ENCODE data around the gene TSC2.

The TSC2 gene

GRCh38 chr16:2072926-2073325 is 25.1 kb downstream of the TSC2 start:
- Histone ChIP-seq H3K4me3 (ENCODE audit: low read length) (no peak overlapping the region), H3K9me3 (ENCODE audit: control insufficient read depth, insufficient read depth, low read length) (no peaks in the 10 kb centered on the region), H3K27ac (ENCODE audit: low read length) (no peak overlapping the region), H3K4me1 (ENCODE audit: control insufficient read depth, insufficient read depth, low read length) (no peaks in the 10 kb centered on the region), H3K27me3 (ENCODE audit: control insufficient read depth, insufficient read depth, low read length) (no peaks in the 10 kb centered on the region), H3K36me3 (ENCODE audit: control insufficient read depth, insufficient read depth, low read length) (peaks cover 17% of the 10 kb centered on the region; the same call in 1 of the 2 replicates)
- WGBS (ENCODE audit: insufficient coverage, insufficient read length), result no CpG with 5 or more reads among the region's 8 CpGs
- no peak for DNase-seq (ENCODE audit: low read depth, low spot score)

DNA sequence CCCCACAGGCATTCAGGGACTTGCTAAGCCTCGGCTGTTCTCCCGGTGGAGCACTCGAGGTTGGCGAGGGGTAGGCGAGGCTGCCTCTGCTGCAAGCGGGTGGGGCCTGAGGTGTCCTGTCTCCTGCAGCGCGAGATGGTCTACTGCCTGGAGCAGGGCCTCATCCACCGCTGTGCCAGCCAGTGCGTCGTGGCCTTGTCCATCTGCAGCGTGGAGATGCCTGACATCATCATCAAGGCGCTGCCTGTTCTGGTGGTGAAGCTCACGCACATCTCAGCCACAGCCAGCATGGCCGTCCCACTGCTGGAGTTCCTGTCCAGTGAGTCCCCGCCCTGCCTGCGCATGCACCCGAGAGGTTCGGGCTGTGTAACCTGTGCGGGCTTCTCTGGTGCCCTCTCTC is 26.3 kb downstream of the TSC2 start:
- H3K27me3 ChIP-seq (ENCODE audit: control insufficient read depth, insufficient read depth, low read length), result no peaks in the 10 kb centered on the region
- H3K27ac ChIP-seq (ENCODE audit: low read length), result no peak overlapping the region
- no CpG with 5 or more reads among the region's 20 CpGs for WGBS (ENCODE audit: insufficient coverage, insufficient read length)
- H3K4me3 ChIP-seq (ENCODE audit: low read length), result no peak overlapping the region
- peaks cover 17% of the 10 kb centered on the region; the same call in 1 of the 2 replicates for H3K36me3 ChIP-seq (ENCODE audit: control insufficient read depth, insufficient read depth, low read length)
- no peak for DNase-seq (ENCODE audit: low read depth, low spot score)
- H3K9me3 ChIP-seq (ENCODE audit: control insufficient read depth, insufficient read depth, low read length), result no peaks in the 10 kb centered on the region
- no peaks in the 10 kb centered on the region for H3K4me1 ChIP-seq (ENCODE audit: control insufficient read depth, insufficient read depth, low read length)

DNA sequence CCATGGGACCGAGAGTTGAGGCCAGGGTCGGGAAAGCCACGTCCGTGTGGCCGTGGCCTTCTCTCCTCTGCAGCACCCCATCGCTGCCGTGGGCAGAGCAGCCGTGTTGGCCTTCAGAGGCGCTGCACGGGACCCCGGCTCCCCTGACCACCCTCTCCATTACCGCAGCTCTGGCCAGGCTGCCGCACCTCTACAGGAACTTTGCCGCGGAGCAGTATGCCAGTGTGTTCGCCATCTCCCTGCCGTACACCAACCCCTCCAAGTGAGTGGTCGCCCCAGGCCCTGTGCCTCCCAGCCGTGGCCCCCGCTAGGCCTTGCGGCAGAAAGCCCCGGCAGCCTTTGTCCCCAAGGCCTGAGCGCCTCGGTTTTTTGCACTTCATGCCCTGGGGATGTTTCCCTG is 27.8 kb downstream of the TSC2 start:
- no peaks in the 10 kb centered on the region for H3K4me1 ChIP-seq (ENCODE audit: control insufficient read depth, insufficient read depth, low read length)
- H3K36me3 ChIP-seq (ENCODE audit: control insufficient read depth, insufficient read depth, low read length), result peaks cover 21% of the 10 kb centered on the region; the same call in 1 of the 2 replicates
- no peak overlapping the region for H3K27ac ChIP-seq (ENCODE audit: low read length)
- no peak overlapping the region for H3K4me3 ChIP-seq (ENCODE audit: low read length)
- WGBS (ENCODE audit: insufficient coverage, insufficient read length), result no CpG with 5 or more reads among the region's 24 CpGs
- no peak for DNase-seq (ENCODE audit: low read depth, low spot score)
- H3K27me3 ChIP-seq (ENCODE audit: control insufficient read depth, insufficient read depth, low read length), result no peaks in the 10 kb centered on the region
- no peaks in the 10 kb centered on the region for H3K9me3 ChIP-seq (ENCODE audit: control insufficient read depth, insufficient read depth, low read length)

DNA sequence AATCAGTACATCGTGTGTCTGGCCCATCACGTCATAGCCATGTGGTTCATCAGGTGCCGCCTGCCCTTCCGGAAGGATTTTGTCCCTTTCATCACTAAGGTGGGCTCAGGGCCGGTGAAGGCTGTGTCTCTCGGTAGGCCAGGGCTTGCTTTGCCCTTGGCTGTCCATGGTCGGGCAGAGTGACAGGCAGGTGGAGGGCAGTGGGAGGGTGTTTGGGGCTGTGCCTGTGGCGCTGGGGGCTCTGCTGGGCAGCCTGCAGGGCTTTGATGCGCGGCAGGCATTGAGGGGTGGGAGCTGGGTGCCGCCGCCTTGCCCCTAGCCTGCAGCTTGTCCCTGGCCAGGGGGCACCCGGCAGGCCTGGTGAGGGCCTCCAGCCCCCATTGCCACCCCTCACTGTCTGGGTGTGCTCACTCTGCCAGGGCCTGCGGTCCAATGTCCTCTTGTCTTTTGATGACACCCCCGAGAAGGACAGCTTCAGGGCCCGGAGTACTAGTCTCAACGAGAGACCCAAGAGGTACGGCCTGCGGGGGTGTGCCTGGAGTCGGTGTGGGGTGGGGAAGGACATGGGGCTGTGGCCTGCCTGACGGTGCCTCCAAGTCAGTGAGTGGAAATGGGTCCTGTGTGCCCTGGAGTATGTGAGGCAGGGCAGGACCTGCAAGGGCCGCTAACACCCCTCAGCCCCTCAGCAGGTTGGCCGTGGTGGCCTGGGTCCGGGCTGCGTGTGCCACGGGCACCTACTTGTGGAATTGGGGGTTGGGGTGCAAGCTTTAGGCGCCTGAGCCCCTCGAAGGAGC is 28.5 kb downstream of the TSC2 start:
- no peaks in the 10 kb centered on the region for H3K4me1 ChIP-seq (ENCODE audit: control insufficient read depth, insufficient read depth, low read length)
- H3K27me3 ChIP-seq (ENCODE audit: control insufficient read depth, insufficient read depth, low read length), result no peaks in the 10 kb centered on the region
- no peak overlapping the region for H3K27ac ChIP-seq (ENCODE audit: low read length)
- no CpG with 5 or more reads among the region's 28 CpGs for WGBS (ENCODE audit: insufficient coverage, insufficient read length)
- H3K9me3 ChIP-seq (ENCODE audit: control insufficient read depth, insufficient read depth, low read length), result no peaks in the 10 kb centered on the region
- H3K36me3 ChIP-seq (ENCODE audit: control insufficient read depth, insufficient read depth, low read length), result peaks cover 19% of the 10 kb centered on the region; the same call in 1 of the 2 replicates
- H3K4me3 ChIP-seq (ENCODE audit: low read length), result no peak overlapping the region
- no peak for DNase-seq (ENCODE audit: low read depth, low spot score)

DNA sequence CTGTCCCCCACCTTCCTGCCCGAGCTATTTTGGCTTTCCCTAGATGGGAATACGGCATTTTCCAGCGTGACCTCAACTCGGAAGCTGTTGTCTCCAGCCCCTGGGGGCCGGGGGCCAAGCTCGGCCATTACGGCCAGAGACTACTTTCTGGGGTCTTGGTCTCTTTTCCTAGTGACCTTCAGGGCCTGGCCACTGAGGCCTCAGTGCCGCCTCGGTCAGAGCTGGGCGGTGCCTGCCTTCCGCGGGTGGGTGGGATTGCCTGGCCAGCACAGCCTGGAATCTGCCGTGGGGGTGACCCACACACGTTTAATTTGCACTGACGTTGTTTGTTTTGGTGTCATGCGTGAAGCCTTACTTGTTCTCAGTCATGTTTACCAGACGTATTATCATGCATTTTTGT is 29.2 kb downstream of the TSC2 start:
- no peak for DNase-seq (ENCODE audit: low read depth, low spot score)
- no peaks in the 10 kb centered on the region for H3K27me3 ChIP-seq (ENCODE audit: control insufficient read depth, insufficient read depth, low read length)
- H3K9me3 ChIP-seq (ENCODE audit: control insufficient read depth, insufficient read depth, low read length), result no peaks in the 10 kb centered on the region
- no peak overlapping the region for H3K4me3 ChIP-seq (ENCODE audit: low read length)
- no peaks in the 10 kb centered on the region for H3K4me1 ChIP-seq (ENCODE audit: control insufficient read depth, insufficient read depth, low read length)
- WGBS (ENCODE audit: insufficient coverage, insufficient read length), result no CpG with 5 or more reads among the region's 17 CpGs
- peaks cover 19% of the 10 kb centered on the region for H3K36me3 ChIP-seq (ENCODE audit: control insufficient read depth, insufficient read depth, low read length)
- no peak overlapping the region for H3K27ac ChIP-seq (ENCODE audit: low read length)

DNA sequence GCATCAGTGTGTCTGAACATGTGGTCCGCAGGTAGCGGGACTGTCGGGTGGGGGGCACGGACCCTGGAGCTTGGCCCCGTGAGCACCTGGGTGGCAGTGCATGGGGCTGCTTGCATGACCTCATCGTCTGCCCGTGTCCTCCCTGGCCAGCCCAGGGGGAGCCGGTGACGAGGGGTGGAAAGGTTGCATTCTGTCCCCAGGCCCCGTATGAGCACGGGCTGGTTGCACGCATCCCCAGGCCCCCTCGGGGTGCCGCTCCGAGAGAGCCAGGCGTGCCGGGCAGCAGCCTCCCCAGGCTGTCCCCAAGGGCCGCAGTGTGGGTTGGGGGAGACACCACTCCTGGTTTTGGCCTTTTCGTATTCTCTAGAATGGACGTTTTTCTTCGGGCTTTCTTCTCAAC is 29.9 kb downstream of the TSC2 start:
- no peaks in the 10 kb centered on the region for H3K9me3 ChIP-seq (ENCODE audit: control insufficient read depth, insufficient read depth, low read length)
- no peaks in the 10 kb centered on the region for H3K27me3 ChIP-seq (ENCODE audit: control insufficient read depth, insufficient read depth, low read length)
- peaks cover 25% of the 10 kb centered on the region for H3K36me3 ChIP-seq (ENCODE audit: control insufficient read depth, insufficient read depth, low read length)
- H3K4me1 ChIP-seq (ENCODE audit: control insufficient read depth, insufficient read depth, low read length), result no peaks in the 10 kb centered on the region
- no peak for DNase-seq (ENCODE audit: low read depth, low spot score)
- H3K4me3 ChIP-seq (ENCODE audit: low read length), result no peak overlapping the region
- WGBS (ENCODE audit: insufficient coverage, insufficient read length), result no CpG with 5 or more reads among the region's 21 CpGs
- no peak overlapping the region for H3K27ac ChIP-seq (ENCODE audit: low read length)

DNA sequence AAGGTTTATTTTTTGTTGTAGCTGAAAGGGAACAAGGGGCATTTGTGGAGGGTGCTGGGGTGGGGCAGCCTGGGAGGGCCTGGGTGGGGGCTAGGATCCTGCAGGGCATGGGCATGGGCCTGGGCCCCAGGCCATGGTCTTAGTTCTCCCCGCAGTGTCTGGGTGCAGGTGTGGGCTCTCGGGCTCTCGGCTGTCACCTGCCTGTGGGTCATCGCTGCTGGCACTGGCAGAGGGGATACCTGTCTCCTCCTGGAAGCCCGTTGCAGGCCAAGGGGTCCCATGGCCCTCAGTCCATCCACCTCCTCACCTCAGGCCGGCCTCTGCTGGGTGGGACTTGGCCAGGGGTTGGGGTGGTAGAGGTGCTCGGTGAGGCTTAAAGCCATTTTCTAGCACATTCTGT is 30.3 kb downstream of the TSC2 start:
- Histone ChIP-seq H3K9me3 (ENCODE audit: control insufficient read depth, insufficient read depth, low read length) (no peaks in the 10 kb centered on the region), H3K4me1 (ENCODE audit: control insufficient read depth, insufficient read depth, low read length) (no peaks in the 10 kb centered on the region), H3K4me3 (ENCODE audit: low read length) (no peak overlapping the region), H3K36me3 (ENCODE audit: control insufficient read depth, insufficient read depth, low read length) (peaks cover 23% of the 10 kb centered on the region), H3K27ac (ENCODE audit: low read length) (no peak overlapping the region), H3K27me3 (ENCODE audit: control insufficient read depth, insufficient read depth, low read length) (no peaks in the 10 kb centered on the region)
- no CpG with 5 or more reads among the region's 7 CpGs for WGBS (ENCODE audit: insufficient coverage, insufficient read length)
- no peak for DNase-seq (ENCODE audit: low read depth, low spot score)

GRCh38 chr16:2078691-2079090 is 30.9 kb downstream of the TSC2 start:
- DNase-seq (ENCODE audit: low read depth, low spot score), result no peak
- Histone ChIP-seq H3K9me3 (ENCODE audit: control insufficient read depth, insufficient read depth, low read length) (no peaks in the 10 kb centered on the region), H3K4me1 (ENCODE audit: control insufficient read depth, insufficient read depth, low read length) (no peaks in the 10 kb centered on the region), H3K27ac (ENCODE audit: low read length) (no peak overlapping the region), H3K27me3 (ENCODE audit: control insufficient read depth, insufficient read depth, low read length) (no peaks in the 10 kb centered on the region), H3K36me3 (ENCODE audit: control insufficient read depth, insufficient read depth, low read length) (peaks cover 17% of the 10 kb centered on the region), H3K4me3 (ENCODE audit: low read length) (no peak overlapping the region)
- WGBS (ENCODE audit: insufficient coverage, insufficient read length), result no CpG with 5 or more reads among the region's 23 CpGs

- Histone ChIP-seq H3K27ac (ENCODE audit: low read length) (no peak overlapping the region), H3K9me3 (ENCODE audit: control insufficient read depth, insufficient read depth, low read length) (no peaks in the 10 kb centered on the region), H3K36me3 (ENCODE audit: control insufficient read depth, insufficient read depth, low read length) (peaks cover 11% of the 10 kb centered on the region), H3K4me1 (ENCODE audit: control insufficient read depth, insufficient read depth, low read length) (no peaks in the 10 kb centered on the region), H3K27me3 (ENCODE audit: control insufficient read depth, insufficient read depth, low read length) (no peaks in the 10 kb centered on the region), H3K4me3 (ENCODE audit: low read length) (no peak overlapping the region)
- DNase-seq (ENCODE audit: low read depth, low spot score), result no peak
- WGBS (ENCODE audit: insufficient coverage, insufficient read length), result no CpG with 5 or more reads among the region's 30 CpGs
Measured at GRCh38 chr16:2079311-2079800, 31.6 kb downstream of the TSC2 start.

- H3K4me1 ChIP-seq (ENCODE audit: control insufficient read depth, insufficient read depth, low read length), result no peaks in the 10 kb centered on the region
- H3K4me3 ChIP-seq (ENCODE audit: low read length), result no peak overlapping the region
- H3K36me3 ChIP-seq (ENCODE audit: control insufficient read depth, insufficient read depth, low read length), result peaks cover 11% of the 10 kb centered on the region
- H3K9me3 ChIP-seq (ENCODE audit: control insufficient read depth, insufficient read depth, low read length), result no peaks in the 10 kb centered on the region
- no peaks in the 10 kb centered on the region for H3K27me3 ChIP-seq (ENCODE audit: control insufficient read depth, insufficient read depth, low read length)
- no peak overlapping the region for H3K27ac ChIP-seq (ENCODE audit: low read length)
- DNase-seq (ENCODE audit: low read depth, low spot score), result no peak
- no CpG with 5 or more reads among the region's 16 CpGs for WGBS (ENCODE audit: insufficient coverage, insufficient read length)
Measured at GRCh38 chr16:2079991-2080390, 32.2 kb downstream of the TSC2 start.
